ENCODE data around the gene GREB1.

GREB1 gene

DNA sequence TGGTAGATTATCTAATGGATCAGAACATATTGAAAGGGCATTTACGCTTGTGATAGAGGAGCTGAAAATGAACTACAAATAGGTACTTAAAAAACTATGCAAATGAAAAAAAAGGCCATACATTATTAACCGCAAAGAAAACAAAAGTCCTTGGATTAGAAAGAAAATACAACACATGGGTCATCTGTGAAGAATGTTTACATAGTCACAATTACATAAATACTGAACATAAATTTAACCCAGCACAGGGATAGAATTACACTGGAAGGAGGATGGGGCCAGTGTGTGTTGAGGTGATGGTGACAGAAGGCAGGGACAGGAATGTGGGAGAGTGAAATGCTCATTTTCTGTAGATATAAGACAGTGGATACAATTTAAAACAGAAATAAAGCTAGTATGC is 129.6 kb downstream of the GREB1 start:
- no peak for DNase-seq
- in situ Hi-C loops (cut with MboI; ENCODE audit: low pct_unique_long_range_greater_than_20kb, low sequenced_read_pairs) = no loop called here

DNA sequence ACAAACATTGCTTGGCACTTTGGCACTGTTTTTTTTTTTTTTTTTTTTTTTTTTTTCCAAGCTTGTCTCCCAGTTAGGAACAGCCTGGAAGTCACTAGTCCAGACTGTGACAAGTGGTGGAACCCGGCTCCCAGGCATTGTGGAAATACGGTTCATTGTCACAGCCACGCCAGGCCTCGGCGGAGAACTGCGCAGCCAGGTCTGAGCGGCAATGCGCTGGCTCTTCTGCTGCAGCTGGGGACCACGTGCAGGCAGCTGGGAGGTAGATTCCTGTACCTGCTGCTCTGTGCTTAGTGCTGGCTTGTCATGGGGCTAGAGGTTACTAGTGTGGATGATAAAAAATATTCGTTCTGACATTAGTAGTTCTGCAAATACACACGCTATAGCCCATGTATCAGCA is 131.2 kb downstream of the GREB1 start:
- in situ Hi-C loops (cut with MboI; ENCODE audit: low pct_unique_long_range_greater_than_20kb, low sequenced_read_pairs) = no loop called here
- no peak for DNase-seq

DNA sequence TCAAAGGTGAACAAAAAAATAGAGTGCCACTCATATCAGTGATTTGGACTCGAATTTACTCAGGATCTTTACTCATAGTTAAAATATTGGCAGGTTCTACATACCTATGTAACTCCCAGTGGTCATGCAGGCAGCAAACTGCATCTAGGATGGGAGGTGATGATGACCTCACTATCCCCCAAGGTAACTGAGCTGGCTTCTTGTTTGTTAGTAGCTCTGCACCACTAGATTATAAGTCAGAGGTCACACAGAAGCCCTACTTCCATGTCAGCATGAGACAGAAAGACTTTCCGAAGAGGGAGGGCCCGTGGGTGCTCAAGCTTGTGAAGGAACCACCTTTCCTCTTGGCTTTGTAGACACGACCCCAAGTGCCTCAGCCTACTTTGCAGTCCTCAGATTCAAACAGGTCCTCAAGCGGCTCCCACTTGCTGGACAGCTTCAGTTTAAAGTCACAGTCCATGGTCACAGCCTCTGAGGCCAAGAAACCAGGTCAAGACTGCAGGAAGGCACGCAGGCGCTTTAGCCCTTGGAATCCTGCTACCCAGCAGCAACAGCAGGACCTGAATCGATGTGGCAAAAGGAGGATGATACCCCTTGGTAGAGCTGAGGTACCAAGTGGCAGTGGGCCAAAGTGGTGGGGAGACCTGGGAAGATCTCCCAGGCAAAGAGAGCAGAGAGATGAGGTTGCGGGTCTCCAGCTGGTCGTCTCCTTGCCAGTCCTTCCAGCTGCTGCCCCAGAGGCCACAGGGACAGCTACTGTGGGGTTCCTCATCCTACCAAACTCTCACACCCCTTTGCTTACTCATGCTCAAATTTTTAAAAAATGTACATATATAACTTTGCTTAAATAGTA is 131.9 kb downstream of the GREB1 start:
- no peak for DNase-seq
- in situ Hi-C loops (cut with MboI; ENCODE audit: low pct_unique_long_range_greater_than_20kb, low sequenced_read_pairs) = no loop called here

DNA sequence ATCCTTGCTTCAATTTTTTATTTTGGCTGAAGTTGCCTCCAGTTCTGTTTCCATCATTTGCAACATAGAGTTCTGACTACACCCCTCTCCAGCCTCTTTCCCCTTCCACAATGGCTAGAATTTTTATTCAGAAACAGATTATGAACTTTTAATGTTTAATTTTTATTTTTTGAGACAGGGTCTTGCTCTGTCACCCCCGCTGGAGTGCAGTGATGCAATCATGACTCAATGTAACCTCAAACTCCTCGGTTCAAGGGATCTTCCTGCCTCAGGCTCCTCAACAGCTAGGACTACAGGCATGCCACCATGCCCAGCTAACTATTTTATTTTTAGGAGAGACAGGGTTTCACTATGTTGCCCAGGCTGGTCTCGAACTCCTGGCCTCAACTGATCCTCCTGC is 133.3 kb downstream of the GREB1 start:
- DNase-seq = no peak
- in situ Hi-C loops (cut with MboI; ENCODE audit: low pct_unique_long_range_greater_than_20kb, low sequenced_read_pairs) = no loop called here

DNA sequence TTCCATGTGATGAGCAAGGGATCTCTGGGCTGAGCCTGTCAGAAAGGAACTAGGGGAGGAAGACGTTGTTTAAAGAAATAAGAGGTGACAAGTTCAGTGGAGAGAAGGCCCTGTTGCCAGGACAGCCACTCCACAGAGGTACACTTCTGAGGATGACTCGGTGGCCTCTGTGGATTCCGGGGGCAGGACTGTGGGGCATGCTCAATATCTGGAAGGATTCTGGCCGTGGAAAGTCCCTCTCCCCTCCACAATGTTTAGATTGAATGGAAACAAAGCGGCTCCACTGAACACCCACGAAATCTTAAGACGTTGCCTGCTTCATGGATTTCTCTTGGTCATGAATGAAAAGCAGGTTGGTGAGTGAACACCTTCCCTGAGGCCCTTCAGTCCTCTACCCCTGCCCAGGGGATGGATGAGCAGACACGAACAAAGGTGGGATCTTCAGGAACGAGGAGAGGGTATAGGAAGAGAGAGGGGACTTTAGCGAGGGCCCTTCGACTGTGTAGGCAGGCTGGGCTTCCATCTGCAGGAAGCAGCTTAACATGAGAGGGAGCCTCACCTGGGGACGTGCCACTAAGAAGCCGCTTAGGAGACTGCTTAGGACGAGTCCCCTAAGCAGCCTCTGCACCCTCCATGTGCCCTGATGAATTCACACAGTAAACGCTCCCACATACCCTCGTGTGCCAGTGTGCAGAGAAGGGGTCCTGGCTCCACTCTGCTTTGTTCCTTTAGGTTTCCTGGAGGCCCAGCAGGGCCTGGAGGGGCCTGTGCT is 134.2 kb downstream of the GREB1 start:
- in situ Hi-C loops (cut with MboI; ENCODE audit: low pct_unique_long_range_greater_than_20kb, low sequenced_read_pairs) = no loop called here
- no peak for DNase-seq

DNA sequence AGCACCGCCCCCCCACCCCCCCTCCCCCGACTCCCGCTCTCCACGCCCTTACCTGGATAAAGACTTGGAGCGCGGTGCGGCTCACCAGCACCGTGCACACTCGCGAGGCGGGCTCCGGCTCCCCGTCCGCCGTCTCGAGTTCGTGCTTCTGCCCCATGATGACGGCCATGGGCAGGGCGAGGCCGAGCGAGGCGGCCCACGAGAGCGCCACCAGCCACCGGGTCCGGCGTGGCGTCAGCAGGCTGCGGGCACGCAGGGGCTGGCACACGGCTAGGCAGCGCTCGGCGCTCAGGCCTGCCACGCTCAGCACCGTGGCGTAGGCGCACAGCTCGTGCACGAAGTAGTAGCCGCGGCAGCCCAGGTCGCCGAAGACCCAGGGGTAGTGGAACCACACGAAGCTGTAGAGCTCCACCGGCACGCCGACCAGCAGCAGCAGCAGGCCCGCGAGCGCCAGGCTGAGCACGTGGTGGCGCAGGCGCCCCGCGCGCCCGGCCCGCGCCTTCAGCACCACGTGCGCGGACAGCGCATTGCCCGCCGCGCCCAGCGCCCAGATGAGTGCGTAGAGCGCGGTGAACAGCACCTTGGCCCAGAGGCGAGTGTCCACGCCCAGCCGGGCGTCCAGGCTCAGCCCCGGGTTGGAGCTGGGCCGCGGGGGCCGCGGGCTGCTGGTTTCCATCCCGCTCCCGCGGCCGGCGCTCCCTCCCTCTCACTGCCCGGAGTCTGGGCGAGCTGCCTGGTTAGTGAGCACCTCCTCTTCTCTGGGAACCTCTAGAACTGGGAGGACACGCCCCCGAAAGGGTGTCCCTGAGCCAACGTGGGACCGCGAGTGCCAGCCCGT is 135.8 kb downstream of the GREB1 start, which contains the start of gene NTSR2:
TSS of gene NTSR2 (minus strand) at position 742 of the 838 bp plus-strand sequence. CDS start at position 676, 66 bp downstream.
- DNase-seq = peak; percentile 55
- in situ Hi-C loops (cut with MboI; ENCODE audit: low pct_unique_long_range_greater_than_20kb, low sequenced_read_pairs) = no loop called here

DNA sequence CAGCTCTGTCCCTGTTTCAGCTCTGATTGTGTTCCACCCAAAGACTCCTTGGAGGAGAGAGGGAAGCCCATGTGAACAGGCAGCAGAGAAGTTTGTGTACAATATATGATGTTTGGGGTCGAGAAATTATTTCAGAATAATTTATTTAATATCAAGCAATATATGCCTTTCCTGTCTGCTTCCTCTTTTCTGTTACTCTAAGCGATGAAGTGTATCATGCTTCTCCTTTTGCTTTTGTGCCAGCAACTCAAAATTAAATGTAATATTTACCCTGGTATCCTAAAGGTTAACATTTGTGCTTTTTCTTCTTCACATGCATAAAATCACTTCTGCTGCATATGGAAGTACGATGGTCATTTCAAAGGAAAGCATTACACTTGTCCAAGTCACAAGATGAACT is 138.6 kb downstream of the GREB1 start:
- in situ Hi-C loops (cut with MboI; ENCODE audit: low pct_unique_long_range_greater_than_20kb, low sequenced_read_pairs) = no loop called here

DNA sequence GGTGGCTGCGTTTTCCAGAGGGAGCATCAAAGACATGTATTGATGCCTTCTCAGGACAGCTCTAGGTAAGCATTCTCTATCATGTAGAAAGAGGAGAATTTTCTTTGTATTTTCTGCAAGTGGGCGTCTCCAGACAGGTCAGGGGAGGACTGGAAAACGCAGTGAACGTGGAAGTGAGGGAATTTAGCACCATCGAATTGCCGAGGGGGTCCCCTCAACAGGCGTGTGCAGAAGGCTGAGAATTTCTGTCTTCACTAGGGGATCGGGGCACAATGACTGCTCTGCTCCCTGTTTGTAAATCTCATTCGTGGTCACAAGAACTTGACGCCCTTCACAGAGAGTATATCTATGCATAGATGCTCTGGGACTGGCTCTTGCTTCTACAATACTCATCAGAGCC is 141.1 kb downstream of the GREB1 start:
- no peak for DNase-seq
- in situ Hi-C loops (cut with MboI; ENCODE audit: low pct_unique_long_range_greater_than_20kb, low sequenced_read_pairs) = loop anchor here (25.0 kb wide), 1 partner anchor 112 kb away; no protein-coding TSS in a partner anchor

More for the DNA sequence above, 138.6 kb downstream of the GREB1 start:
- no peak for DNase-seq

DNA sequence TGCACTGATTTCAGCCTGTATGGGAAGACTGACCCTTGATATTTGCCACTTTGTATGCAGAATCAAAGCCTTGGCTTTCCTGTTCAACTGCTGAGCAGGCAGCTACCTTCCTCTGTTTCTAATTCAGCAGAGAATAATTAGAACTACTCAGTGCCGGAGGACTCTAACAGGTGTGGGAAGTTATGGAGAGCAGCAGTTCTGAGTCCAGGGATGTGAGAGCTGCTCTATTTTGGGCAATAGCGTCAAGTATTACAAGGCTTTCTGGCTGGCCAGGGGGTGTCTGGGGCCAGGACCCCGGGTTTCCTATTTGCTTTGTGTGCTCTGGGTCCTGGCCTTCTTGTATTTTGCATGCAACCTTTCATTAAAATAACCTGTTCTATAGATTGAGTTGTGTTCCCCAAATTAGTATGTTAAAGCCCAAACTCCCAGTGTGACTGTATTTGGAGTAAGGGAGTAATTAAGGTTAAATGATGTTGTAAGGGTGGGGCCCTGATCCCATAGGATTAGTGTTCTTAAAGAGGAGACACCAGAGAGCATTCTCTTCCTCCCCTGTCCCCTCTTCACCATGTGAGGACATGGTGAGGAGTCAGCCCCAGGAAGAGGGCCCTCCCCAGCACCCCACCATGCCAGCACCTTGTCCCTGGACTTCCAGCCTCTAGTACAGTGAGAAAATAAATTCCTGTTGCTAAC is 141.7 kb downstream of the GREB1 start:
- in situ Hi-C loops (cut with MboI; ENCODE audit: low pct_unique_long_range_greater_than_20kb, low sequenced_read_pairs) = loop anchor here (25.0 kb wide), 1 partner anchor 112 kb away; no protein-coding TSS in a partner anchor
- no peak for DNase-seq

DNA sequence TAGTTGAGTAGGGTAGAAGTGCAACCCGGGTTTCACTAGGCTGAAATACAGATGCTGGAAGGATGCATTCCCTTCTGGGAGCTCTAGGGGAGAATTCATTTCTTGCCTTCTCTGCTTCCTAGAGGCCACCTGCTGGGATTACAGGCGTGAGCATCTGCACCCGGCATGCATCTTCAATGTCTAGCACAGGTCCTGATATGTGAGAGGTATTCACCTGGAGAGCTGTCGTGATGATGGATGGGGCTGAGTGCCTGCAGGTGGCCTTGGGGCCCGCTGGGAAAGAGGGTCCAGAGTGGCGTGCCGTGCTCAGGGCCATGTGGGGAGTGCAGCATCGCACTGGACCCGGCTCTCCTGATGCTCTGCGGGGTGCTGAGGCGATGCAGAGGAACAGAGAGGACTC is 142.8 kb downstream of the GREB1 start:
- DNase-seq = no peak
- in situ Hi-C loops (cut with MboI; ENCODE audit: low pct_unique_long_range_greater_than_20kb, low sequenced_read_pairs) = loop anchor here (25.0 kb wide), 1 partner anchor 111 kb away; no protein-coding TSS in a partner anchor

DNA sequence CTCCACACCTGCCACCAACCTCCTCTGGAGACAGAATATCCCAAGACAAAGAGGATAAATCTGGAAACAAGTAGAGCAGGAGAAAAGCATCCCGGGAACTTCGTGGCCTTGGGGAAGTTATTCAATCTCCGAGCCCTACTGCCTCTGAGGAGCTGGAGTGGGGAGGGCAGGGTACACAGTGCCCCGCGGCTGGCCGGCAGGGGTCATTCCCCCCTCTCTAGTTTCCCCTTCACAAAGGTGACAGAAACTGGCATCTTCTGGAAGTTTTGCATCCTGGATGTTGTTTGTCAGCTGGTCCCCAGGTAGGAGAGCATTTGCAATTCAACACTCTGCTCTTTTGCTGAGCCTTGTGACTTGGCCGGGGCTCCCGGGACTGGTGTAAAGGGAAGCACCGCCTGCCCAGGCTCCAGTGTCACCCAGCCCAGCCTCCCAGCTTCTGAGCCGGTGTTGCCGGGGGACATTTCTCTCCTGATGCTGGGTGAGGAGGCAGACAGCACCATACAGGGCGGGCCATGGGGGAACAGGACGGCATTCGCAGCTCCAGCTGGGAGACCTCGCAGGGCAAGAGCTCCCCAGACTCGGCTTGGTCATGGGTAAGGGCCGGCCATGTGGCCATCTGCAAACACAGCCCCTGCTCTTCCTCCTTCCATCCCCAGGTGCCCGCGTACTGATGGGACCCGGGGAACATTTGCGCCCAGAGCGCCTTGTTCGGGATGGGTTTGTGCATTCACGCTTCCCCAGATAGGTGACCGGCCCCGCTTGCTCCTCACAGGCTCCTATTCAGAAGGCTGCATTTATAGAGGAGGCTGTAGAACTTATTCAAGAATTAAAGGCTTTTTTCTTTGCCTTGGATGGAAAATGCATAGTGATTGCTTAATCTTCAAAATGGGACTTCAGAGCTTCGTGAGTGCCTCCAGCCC is 143.6 kb downstream of the GREB1 start:
- no peak for DNase-seq
- in situ Hi-C loops (cut with MboI; ENCODE audit: low pct_unique_long_range_greater_than_20kb, low sequenced_read_pairs) = loop anchor here (25.0 kb wide), 1 partner anchor 110 kb away; no protein-coding TSS in a partner anchor

DNA sequence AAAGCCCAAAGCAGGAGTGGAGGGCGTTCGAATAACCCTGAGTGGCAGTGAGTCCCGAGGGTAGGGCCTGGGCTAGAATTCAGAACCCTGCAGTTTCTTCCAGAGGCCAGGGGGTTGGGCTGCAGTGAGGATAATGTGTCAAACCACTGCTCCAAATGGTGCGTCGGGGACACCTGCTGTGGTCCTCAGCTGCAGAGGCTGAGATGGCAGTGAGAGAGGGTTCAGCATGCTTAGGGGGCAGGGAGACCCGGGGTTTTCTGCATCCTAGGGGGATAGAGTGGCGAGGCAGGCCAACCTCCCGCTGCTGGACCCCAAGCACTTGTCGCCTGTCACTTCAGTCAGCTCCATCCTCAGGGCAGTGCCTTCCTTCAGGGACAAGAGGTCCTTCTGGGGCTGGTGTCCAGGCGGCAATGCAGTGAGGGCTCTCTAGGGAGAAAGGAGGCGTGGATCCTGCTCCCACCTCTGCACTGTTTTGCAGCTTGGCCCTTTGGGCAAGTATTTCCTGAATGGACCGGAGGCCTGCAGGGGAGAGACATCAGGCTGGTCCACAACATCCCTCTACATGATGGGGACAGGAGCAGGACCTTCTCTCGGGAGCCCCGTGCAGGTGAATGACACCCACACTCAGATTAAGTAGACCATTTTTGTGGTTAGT is 144.6 kb downstream of the GREB1 start:
- DNase-seq = no peak
- in situ Hi-C loops (cut with MboI; ENCODE audit: low pct_unique_long_range_greater_than_20kb, low sequenced_read_pairs) = loop anchor here (25.0 kb wide), 1 partner anchor 109 kb away; no protein-coding TSS in a partner anchor

DNA sequence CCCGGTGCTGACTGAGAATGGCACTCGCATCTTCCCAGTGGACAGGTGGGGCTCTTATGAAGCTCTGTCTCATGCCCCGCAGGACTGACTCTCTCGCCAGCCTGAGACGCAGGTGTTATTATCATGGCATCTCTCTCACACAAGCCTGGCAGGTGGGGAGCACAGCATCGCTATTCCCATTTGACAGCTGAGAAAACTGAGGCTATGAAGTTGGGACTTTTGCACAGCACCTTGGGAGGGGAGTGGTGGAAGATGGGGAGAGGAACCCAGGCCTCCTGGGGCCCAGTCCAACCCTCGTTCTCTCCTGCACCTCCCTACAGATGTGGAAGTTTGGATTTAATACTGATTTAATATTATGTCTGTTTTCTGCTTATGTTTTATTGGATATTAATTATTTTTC is 145.2 kb downstream of the GREB1 start:
- no peak for DNase-seq
- in situ Hi-C loops (cut with MboI; ENCODE audit: low pct_unique_long_range_greater_than_20kb, low sequenced_read_pairs) = loop anchor here (25.0 kb wide), 1 partner anchor 108 kb away; no protein-coding TSS in a partner anchor

DNA sequence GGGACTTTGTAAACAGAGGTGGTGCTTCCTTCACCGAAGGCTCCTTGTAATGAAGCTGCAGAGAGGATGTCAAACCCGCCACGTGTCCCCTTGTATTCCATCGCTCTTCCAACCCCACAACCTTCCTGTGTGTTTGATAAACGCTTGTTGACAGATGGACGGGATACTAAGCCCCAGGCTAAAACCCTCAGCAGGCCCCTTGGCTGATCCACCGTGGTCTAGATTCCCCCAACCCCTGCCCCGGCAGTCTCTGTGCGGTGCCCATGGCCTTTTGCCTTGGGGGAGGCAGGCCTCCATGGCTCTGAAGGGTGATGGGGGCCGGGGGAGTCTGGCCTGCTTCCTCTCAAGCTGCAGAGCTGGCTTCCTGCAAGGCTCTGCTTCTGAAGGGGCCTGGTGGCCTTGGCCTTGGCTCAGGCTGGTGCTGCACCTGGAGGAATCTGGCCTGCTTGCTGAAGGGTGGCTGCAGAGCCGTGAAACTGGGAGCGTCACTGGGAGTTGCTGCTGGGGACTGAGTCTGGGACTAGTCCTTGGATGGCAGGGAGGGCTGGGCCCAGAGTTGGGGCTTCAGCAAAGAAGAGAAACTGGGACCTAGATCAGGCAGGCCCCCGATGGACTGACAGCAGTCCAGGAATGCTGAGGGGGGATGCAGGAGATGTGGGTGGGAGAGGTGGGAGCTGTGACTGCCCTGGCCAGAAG is 145.8 kb downstream of the GREB1 start:
- in situ Hi-C loops (cut with MboI; ENCODE audit: low pct_unique_long_range_greater_than_20kb, low sequenced_read_pairs) = loop anchor here (25.0 kb wide), 1 partner anchor 108 kb away; no protein-coding TSS in a partner anchor

DNA sequence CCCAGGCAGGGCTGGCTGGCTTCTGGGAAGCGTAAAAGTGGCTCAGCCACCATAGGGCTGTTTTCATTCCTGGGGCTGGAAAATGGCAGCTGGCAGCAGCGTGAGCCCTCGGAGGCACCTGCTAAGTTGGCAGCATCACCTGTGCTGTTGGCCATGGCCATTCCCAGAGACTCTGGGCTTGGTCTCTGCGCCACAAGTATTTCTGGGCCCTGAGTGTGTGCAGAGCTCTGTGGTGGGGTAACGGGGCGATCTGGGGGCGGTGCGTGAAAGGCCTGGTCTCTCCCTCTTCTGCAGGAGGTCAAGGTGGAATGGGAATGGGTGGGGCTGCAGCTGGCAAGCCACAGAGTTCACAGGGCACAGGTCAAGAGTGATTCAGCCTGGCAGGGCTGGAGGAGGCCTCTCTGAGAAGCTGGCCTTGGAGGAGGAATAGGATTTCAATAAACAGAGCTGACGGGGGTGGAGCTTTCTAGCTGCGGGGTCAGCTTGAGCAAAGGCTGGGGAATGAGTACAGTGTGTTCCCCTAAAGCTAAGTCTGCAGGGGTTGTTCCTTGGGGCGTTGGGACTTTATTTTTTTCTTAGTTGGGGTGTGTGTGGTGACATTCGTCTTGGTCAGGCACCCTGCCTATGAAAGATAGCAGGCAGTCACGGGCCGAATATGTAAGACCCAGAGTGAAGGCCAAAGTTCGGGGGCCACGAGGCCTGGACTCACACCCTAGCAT is 146.5 kb downstream of the GREB1 start:
- no peak for DNase-seq
- in situ Hi-C loops (cut with MboI; ENCODE audit: low pct_unique_long_range_greater_than_20kb, low sequenced_read_pairs) = loop anchor here (25.0 kb wide), 1 partner anchor 107 kb away; no protein-coding TSS in a partner anchor

More for the DNA sequence above, 145.8 kb downstream of the GREB1 start:
- no peak for DNase-seq
